ENCODE data around the gene ATP13A1. TPM values are rescaled to one million over a fixed set of nuclear protein-coding genes. Genes with fewer than 3 reads are reported as not detected.
"Not testable (repeated sequence)": the region's sequence is repeated elsewhere in the genome, so short reads cannot be mapped to it uniquely, and the experiment has no call there.

ATP13A1 gene
- total RNA-seq, 4 donors from 2014 or later = 65.6 to 142 (median 92.3) TPM

DNA sequence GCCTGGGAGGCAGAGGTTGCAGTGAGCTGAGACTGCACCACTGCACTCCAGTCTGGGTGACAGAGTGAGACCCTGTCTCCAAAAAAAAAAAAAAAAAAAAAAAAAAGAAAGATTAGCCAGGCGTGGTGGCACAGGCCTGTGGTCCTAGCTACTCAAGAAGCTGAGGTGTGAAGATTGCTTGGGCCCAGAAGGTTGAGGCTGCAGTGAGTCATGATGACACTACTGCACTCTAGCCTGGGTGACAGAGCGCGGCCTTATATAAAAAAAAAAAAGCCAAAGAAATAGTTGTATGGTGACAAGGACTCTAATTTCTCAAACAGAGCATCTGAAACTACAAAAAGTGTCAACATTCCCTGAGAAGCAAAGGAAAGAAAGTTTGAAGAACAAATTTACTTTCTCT, 48.4 kb downstream of the ATP13A1 start:
- Histone ChIP-seq H3K27ac (no peak overlapping the region), H3K4me3 (no peak overlapping the region), H3K4me1 (peaks cover 0 to 15% (median 0%) of the 10 kb centered on the region in 3 donors), H3K36me3 (no peaks in the 10 kb centered on the region), H3K9me3 (no peaks in the 10 kb centered on the region), H3K27me3 (peaks cover 63% of the 10 kb centered on the region)
- ATAC-seq = no peak
- TF ChIP-seq POLR2AphosphoS5 (IDR thresholded peaks at IDR 0.05) (no peak), POLR2A (IDR thresholded peaks at IDR 0.05) (no peak), EP300 (IDR thresholded peaks at IDR 0.05) (no peak)
- TF ChIP-seq, protein P1, sequence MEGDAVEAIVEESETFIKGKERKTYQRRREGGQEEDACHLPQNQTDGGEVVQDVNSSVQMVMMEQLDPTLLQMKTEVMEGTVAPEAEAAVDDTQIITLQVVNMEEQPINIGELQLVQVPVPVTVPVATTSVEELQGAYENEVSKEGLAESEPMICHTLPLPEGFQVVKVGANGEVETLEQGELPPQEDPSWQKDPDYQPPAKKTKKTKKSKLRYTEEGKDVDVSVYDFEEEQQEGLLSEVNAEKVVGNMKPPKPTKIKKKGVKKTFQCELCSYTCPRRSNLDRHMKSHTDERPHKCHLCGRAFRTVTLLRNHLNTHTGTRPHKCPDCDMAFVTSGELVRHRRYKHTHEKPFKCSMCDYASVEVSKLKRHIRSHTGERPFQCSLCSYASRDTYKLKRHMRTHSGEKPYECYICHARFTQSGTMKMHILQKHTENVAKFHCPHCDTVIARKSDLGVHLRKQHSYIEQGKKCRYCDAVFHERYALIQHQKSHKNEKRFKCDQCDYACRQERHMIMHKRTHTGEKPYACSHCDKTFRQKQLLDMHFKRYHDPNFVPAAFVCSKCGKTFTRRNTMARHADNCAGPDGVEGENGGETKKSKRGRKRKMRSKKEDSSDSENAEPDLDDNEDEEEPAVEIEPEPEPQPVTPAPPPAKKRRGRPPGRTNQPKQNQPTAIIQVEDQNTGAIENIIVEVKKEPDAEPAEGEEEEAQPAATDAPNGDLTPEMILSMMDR (IDR thresholded peaks at IDR 0.05) = no peak
- 85 to 93% methylated on average over 3 of the region's 3 CpGs for WGBS, 2 donors (ENCODE audit: low coverage in 1 of 2)

DNA sequence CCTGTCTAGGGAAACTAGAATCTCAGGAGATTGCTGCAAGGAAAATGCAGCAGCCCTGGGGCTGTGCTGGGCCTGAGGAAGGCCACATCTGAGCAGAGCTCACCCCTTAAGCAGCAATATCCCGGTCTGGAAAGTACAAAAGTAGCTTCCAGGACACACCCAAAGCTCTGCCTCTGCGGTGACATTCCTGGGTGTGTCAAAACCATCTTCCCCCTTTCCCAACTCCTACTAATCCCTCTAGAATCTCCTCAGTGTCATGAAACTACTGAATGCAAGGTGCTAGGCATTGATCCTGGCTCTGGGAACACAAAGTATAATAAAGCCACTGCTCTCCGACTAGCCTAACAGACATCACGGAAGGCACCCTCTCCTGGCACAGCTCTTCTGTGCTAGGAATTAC, 50.0 kb downstream of the ATP13A1 start:
- Histone ChIP-seq H3K4me3 (no peak overlapping the region), H3K27ac (no peak overlapping the region), H3K27me3 (peaks cover 64% of the 10 kb centered on the region), H3K4me1 (peaks cover 0 to 8% (median 0%) of the 10 kb centered on the region in 3 donors), H3K9me3 (no peaks in the 10 kb centered on the region), H3K36me3 (no peaks in the 10 kb centered on the region)
- no peak for ATAC-seq
- 61 to 69% methylated on average over 2 to 4 of the region's 4 CpGs for WGBS, 2 donors (ENCODE audit: low coverage in 1 of 2)
- TF ChIP-seq POLR2AphosphoS5 (IDR thresholded peaks at IDR 0.05) (no peak), POLR2A (IDR thresholded peaks at IDR 0.05) (no peak), EP300 (IDR thresholded peaks at IDR 0.05) (no peak)
- TF ChIP-seq, protein P1 (IDR thresholded peaks at IDR 0.05) = no peak

DNA sequence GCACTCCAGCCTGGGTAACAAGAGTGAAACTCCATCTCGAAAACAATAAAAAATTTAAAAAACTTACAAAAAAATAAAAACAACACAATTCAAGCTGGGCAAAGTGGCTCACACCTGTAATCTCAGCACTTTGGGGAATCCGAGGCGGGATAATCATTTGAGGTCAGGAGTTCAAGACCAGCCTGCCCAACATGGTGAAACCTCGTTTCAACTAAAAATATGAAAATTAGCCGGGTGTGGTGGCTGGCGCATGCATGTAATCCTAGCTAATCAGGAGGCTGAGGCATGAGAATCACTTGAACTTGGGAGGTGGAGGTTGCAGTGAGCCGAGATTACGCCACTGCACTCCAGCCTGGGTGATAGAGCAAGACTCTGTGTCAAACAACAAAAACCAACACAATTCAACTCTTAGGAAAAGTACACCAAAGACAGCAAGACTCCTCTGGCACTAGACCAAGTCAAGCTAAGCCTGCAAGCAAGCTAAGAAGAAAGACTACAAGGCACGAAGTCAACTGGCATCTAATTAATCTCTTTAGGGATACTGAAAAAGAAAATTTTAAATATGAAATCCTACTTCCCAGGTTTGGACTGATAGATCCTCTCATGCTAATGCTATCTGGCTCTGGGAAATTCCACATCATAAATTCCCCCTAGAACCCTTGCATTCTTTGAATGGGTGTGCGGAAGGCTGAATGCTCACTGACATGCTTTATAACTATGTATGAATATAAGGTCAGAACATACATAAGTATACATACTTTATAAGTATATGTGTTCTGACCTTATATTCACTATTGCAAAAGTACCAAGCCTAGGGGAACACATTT, 52.9 kb downstream of the ATP13A1 start:
- 84 to 87% methylated on average over 10 of the region's 10 CpGs for WGBS, 2 donors (ENCODE audit: low coverage in 1 of 2)
- TF ChIP-seq, protein P1 (IDR thresholded peaks at IDR 0.05) = no peak
- no peak for TF ChIP-seq EP300 (IDR thresholded peaks at IDR 0.05)
- no peak for TF ChIP-seq POLR2AphosphoS5 (IDR thresholded peaks at IDR 0.05)
- TF ChIP-seq POLR2A (IDR thresholded peaks at IDR 0.05) = no peak

GRCh38 chr19:19606686-19607085, 56.8 kb downstream of the ATP13A1 start:
- not testable (repeated sequence) for H3K27ac ChIP-seq, H3K4me3 ChIP-seq, H3K4me1 ChIP-seq, ATAC-seq, H3K36me3 ChIP-seq, H3K9me3 ChIP-seq
- WGBS, 2 donors (ENCODE audit: low coverage in 1 of 2) = 93 to 94% methylated on average over 5 to 8 of the region's 8 CpGs
- peaks cover 12% of the 10 kb centered on the region for H3K27me3 ChIP-seq

More for the DNA sequence above, 52.9 kb downstream of the ATP13A1 start:
- Histone ChIP-seq H3K36me3 (no peaks in the 10 kb centered on the region), H3K27me3 (peaks cover 35% of the 10 kb centered on the region), H3K4me3 (no peak overlapping the region), H3K27ac (no peak overlapping the region), H3K9me3 (no peaks in the 10 kb centered on the region), H3K4me1 (no peaks in the 10 kb centered on the region)
- no peak for ATAC-seq

DNA sequence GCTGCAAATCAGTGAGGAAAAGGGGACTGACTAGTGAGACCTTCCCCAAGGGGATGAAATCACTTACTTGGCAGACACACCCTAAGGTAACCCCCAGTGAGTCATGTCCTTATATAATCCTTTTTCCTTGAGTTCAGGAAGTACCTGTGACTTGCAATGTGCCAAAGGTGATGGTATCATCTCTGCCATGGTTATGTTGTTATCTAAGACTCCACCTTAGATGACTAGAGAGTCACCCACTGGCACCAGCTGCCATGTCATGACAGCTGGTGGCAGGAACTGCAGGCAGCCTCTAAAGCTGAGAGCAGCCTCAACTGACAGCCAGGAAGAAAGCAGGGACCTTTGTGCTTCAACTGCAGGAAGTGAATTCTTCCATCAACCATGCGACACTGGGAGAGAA, 57.5 kb downstream of the ATP13A1 start:
- H3K4me1 ChIP-seq = no peaks in the 10 kb centered on the region
- TF ChIP-seq EP300 (IDR thresholded peaks at IDR 0.05) (no peak), POLR2AphosphoS5 (IDR thresholded peaks at IDR 0.05) (no peak), POLR2A (IDR thresholded peaks at IDR 0.05) (no peak)
- TF ChIP-seq, protein P1 (IDR thresholded peaks at IDR 0.05) = no peak

More for the DNA sequence above, 57.5 kb downstream of the ATP13A1 start:
- H3K27me3 ChIP-seq = peaks cover 12% of the 10 kb centered on the region
- H3K4me3 ChIP-seq = no peak overlapping the region
- 67 to 100% methylated on average over 1 of the region's 1 CpG for WGBS, 2 donors (ENCODE audit: low coverage in 1 of 2)
- H3K36me3 ChIP-seq = no peaks in the 10 kb centered on the region
- ATAC-seq = no peak
- H3K27ac ChIP-seq = no peak overlapping the region
- H3K9me3 ChIP-seq = no peaks in the 10 kb centered on the region

Data from gastroesophageal sphincter (tissue), 4 donors.